Measurements from ENCODE around the gene SPRY4.

SPRY4 gene

DNA sequence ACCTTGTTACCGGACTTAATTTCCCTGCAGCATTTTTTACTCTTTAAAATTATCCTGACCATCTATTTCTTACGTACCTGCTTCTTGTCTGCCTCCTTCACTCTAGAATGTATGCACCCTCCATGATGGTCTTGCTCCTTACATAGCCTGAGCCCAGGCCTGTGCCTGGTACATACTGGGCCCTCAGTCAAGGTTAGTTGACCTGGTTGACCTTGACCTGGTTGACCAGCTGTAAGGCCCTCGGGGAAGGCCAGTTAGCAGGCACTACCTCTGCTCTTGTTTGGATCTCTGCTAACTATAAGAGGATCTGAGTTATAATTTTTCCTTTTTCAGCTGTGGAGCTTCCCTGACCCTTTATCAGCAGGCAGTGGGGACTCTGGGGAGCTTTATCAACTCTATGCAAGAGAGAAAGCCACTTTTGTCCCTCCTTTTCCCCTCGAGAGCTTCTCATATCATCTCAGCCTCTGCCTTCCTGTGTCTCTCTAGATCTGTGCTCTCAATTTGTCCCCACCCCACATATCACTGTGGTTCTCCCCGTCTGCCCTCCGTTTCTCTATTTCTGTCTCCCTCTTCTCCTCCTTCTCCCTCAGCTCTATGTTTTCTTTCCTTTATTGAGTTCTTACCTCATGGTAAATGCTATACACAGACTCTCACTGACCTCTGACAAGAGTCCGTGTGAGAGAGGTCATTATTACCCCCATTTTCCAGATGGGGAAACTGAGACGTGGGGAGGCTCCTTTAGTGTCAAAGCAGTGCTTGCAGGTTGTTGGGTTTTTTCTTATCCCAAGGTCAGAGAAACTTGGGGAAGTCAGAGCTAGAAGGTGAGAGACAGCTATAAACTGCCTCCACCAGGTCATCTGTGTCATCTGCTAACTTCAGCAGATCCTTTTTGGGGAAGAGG is 28.6 kb downstream of the SPRY4 start:
- no peak overlapping the region for H2AFZ ChIP-seq (ENCODE audit: low read length)
- H3K4me3 ChIP-seq (ENCODE audit: low read length): no peak overlapping the region
- no peaks in the 10 kb centered on the region for H3K9me2 ChIP-seq (replicated peaks; ENCODE audit: insufficient read depth, low read length)
- H3K27me3 ChIP-seq (replicated peaks; ENCODE audit: insufficient read depth, low read length): no peaks in the 10 kb centered on the region
- H3K36me3 ChIP-seq (replicated peaks; ENCODE audit: insufficient read depth, low read length): no peaks in the 10 kb centered on the region
- H3K27ac ChIP-seq (ENCODE audit: low read length): no peak overlapping the region
- no peaks in the 10 kb centered on the region for H3K4me1 ChIP-seq (ENCODE audit: low read length)
- DNase-seq: no peak
- no peaks in the 10 kb centered on the region for H4K20me1 ChIP-seq (ENCODE audit: insufficient read depth, low read length)
- no peaks in the 10 kb centered on the region for H3F3A ChIP-seq (ENCODE audit: insufficient read depth, low read length)
- TF ChIP-seq EZH2 (optimal IDR thresholded peaks at IDR 0.05; ENCODE audit: low read depth, low read length) (no peak), CTCF (IDR thresholded peaks at IDR 0.05; ENCODE audit: low read length) (no peak), EZH2phosphoT487 (IDR thresholded peaks at IDR 0.05; ENCODE audit: low read length) (no peak)
- no peaks in the 10 kb centered on the region for H3K9me3 ChIP-seq (replicated peaks; ENCODE audit: insufficient read depth, low read length)
- H3K79me2 ChIP-seq (ENCODE audit: low read length): no peaks in the 10 kb centered on the region
- no peak overlapping the region for H3K4me2 ChIP-seq (ENCODE audit: low read depth, low read length)
- H3K9ac ChIP-seq (ENCODE audit: low read length): no peak overlapping the region

GRCh38 chr5:142295084-142295758 is 29.6 kb downstream of the SPRY4 start:
- Histone ChIP-seq H3K27me3 (replicated peaks; ENCODE audit: insufficient read depth, low read length) (no peaks in the 10 kb centered on the region), H3K9me3 (replicated peaks; ENCODE audit: insufficient read depth, low read length) (no peaks in the 10 kb centered on the region), H3F3A (ENCODE audit: insufficient read depth, low read length) (no peaks in the 10 kb centered on the region), H3K4me1 (ENCODE audit: low read length) (no peaks in the 10 kb centered on the region), H3K27ac (ENCODE audit: low read length) (no peak overlapping the region), H3K79me2 (ENCODE audit: low read length) (no peaks in the 10 kb centered on the region), H3K4me3 (ENCODE audit: low read length) (no peak overlapping the region), H3K9ac (ENCODE audit: low read length) (no peak overlapping the region), H3K4me2 (ENCODE audit: low read depth, low read length) (no peak overlapping the region), H3K36me3 (replicated peaks; ENCODE audit: insufficient read depth, low read length) (no peaks in the 10 kb centered on the region), H4K20me1 (ENCODE audit: insufficient read depth, low read length) (no peaks in the 10 kb centered on the region), H2AFZ (ENCODE audit: low read length) (no peak overlapping the region), H3K9me2 (replicated peaks; ENCODE audit: insufficient read depth, low read length) (no peaks in the 10 kb centered on the region)
- TF ChIP-seq CTCF (IDR thresholded peaks at IDR 0.05; ENCODE audit: low read length) (no peak), EZH2 (optimal IDR thresholded peaks at IDR 0.05; ENCODE audit: low read depth, low read length) (no peak), EZH2phosphoT487 (IDR thresholded peaks at IDR 0.05; ENCODE audit: low read length) (no peak)
- DNase-seq: no peak

DNA sequence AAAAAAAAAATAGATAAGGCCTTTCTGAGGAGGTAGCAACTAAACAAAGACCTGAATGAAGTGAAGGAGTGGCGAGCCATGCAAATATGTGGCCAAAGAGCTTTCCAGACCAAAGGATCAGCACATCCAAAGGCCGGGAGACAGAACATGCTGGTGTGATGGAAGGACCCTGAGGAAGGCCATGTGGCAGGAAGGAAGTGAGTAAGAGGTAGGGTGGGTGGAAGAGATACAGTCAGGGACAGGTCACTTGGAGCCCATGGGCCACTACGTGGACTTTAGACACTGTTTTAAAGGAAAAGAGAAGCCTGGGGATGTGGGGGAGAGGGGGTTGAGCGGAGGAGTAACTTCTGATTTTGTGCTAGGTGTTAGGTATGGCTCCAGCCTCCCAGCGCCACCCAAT is 31.3 kb downstream of the SPRY4 start:
- TF ChIP-seq EZH2phosphoT487 (IDR thresholded peaks at IDR 0.05; ENCODE audit: low read length): no peak
- TF ChIP-seq CTCF (IDR thresholded peaks at IDR 0.05; ENCODE audit: low read length): no peak
- DNase-seq: no peak
- Histone ChIP-seq H3K9ac (ENCODE audit: low read length) (no peak overlapping the region), H3K27me3 (replicated peaks; ENCODE audit: insufficient read depth, low read length) (no peaks in the 10 kb centered on the region), H3K9me3 (replicated peaks; ENCODE audit: insufficient read depth, low read length) (no peaks in the 10 kb centered on the region), H3K27ac (ENCODE audit: low read length) (no peak overlapping the region), H2AFZ (ENCODE audit: low read length) (no peak overlapping the region), H4K20me1 (ENCODE audit: insufficient read depth, low read length) (no peaks in the 10 kb centered on the region), H3K4me1 (ENCODE audit: low read length) (no peaks in the 10 kb centered on the region), H3K36me3 (replicated peaks; ENCODE audit: insufficient read depth, low read length) (no peaks in the 10 kb centered on the region), H3K4me3 (ENCODE audit: low read length) (no peak overlapping the region), H3K4me2 (ENCODE audit: low read depth, low read length) (no peak overlapping the region), H3K79me2 (ENCODE audit: low read length) (no peaks in the 10 kb centered on the region), H3F3A (ENCODE audit: insufficient read depth, low read length) (no peaks in the 10 kb centered on the region), H3K9me2 (replicated peaks; ENCODE audit: insufficient read depth, low read length) (no peaks in the 10 kb centered on the region)
